Skeletal muscle cell (primary cell): ENCODE measurements around the gene SLC43A2.
A peak's percentile ranks its signal among the peaks of the same experiment; 100 is the strongest.
"Not testable (repeated sequence)": the region's sequence is repeated elsewhere in the genome, so short reads cannot be mapped to it uniquely, and the experiment has no call there.

ENCODE experiments used
- DNase-seq: peaks from one replicate; pipeline ENCODE4 v3.0.0-alpha.2; 2010; ENCODE audit warnings: low read depth
- H3K4me3 ChIP-seq: 2 replicates; pipeline ENCODE4 v1.5.1; 2011; ENCODE audit warnings: low read depth, mild to moderate bottlenecking, control low read depth, low read length, moderate library complexity

Gene SLC43A2

DNA sequence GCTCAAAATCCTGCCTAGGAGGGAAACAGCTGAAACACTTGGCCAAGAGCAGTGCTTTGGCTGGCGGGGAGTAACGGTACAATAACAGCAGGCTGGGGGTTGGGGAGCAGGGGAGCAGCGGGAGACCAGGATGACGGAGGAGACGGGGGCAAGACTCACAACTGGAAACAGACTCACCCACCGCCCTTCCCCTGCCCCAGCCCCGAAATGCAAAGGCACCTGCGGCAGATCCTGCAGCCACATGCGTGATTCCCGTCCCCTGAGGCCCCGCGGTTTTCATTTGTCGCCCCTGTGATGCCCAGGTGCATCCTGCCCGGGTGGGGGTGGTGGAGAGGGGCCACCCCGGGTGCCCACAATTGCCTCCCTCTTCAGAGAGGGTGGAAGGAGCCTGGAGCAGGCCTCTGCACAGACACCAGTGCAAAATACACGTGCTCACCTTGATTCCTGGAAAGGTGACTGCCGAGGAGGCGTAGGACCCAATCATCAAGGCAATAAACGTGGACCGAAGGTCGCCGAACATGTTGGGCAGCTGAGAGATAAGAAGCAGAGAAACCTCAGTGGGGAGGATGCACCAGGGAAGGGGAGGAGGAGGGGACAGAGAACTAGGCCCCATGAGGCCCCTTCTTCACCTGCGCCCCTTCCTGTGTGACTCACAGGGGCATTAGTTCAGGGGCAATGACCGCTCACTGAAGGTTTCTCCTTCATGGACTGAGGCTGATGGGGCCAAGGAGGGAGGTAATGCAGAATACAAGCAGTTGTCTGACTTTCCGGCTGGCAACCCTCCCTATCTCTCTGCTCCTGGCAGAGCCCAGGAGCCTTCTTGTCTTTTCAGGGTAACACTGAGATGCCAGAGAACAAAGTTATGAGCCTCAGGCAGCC is 35.6 kb downstream of the SLC43A2 start:
- DNase-seq = no peak
- no peak overlapping the region for H3K4me3 ChIP-seq

DNA sequence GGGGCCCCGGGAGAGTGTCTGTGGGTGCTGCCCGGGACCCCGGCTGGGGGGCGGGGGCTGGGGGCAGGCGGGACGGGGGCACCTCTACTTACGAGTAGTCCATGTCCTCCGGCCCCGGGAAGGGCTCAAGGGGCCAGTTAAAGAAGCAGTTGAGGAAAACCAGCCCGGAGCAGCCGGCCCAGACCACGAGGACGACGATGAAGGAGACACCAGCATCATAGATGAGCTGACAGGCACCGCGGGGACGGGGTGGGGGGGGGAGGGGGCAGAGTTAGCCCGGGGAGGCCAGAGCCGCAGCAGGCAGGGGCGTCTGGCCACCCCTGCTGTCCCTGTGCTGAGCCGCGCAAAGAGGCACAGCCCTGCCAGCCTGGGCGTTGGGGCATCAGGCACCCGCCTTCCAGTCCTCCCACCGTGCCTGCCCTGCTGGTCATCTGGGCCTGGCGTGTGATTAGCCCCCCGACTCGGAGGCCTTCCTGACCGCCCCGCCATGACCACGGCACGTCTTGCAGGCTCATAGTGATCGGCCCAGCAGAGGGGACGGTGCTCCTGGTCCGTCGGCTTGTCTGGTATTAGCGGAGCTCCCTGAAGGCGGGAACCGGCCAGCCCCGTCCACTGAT is 37.1 kb downstream of the SLC43A2 start:
- DNase-seq = no peak

DNA sequence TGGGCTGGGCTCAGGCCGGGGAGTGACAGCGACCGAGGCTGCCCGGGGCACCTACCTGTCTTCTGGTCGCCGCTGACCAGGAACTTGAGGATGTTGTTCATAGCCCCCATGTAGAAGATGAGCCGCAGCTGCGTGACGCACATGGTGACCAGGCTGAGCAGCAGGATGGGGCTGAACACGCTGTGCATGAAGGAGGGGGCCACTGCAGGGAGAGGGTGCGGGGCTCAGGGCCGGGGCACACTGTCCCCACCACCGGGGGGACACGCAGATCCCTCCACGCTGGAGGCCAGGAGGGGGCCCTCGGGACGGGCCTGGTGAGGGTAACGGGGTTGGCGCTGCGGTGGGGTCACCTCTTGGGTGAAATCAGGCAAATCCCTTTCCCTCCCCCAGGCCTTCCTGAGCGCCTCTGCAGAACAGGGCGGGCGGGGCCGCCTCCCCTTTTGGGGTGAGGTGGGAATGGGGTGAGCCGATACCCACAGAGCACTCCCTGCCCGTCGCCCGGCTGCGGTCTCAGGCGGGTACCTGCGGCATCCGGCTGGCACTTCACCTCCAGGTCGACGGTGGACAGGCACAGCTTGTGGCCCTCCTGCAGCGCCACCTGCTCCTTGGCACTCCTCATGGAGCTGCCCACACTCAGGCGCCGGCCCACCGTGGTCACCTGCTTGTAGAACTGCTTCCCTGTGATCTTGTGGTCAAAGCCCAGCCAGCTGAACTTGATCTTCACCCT is 37.7 kb downstream of the SLC43A2 start:
- H3K4me3 ChIP-seq = no peak overlapping the region
- no peak for DNase-seq

More for the DNA sequence above, 37.1 kb downstream of the SLC43A2 start:
- H3K4me3 ChIP-seq = no peak overlapping the region

- DNase-seq = no peak
- H3K4me3 ChIP-seq = no peak overlapping the region
Observed at GRCh38 chr17:1590029-1590746, 38.4 kb downstream of the SLC43A2 start.

DNA sequence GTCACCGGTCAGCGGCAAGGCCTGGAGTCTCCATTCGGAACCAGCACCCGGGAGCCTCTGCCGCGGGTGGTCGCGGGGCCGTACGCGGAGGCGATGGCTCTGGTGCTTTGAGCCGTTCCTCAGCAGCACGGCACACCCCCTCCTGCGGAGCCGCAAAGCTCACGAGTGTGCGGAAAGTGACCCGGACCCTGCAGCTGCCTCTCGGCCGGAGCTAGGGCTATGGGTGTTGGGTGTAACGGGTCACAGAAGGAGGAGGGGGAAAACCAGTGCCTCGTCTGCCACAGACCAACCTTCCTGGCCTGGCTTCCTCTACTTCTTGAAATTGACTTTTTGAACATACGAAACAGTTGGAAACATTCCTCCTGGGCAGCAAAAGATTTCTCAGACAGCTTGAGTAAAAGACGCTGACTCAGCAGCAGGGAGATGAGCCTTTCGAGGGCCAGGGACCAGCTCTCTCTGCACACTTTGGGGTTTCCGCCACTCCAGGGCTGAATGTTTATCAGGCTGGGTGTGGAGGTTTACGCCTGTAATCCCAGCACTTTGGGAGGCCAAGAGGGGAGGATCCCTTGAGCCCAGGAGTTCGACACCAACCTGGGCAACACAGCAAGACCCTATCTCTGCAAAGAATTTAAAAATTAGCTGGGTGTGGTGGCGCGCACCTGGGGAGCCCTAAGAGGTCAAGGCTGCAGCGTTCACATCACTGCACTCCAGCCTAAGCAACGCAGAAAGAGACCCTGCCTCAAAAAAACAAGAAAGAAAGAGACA is 39.6 kb downstream of the SLC43A2 start:
- no peak overlapping the region for H3K4me3 ChIP-seq
- DNase-seq = no peak

DNA sequence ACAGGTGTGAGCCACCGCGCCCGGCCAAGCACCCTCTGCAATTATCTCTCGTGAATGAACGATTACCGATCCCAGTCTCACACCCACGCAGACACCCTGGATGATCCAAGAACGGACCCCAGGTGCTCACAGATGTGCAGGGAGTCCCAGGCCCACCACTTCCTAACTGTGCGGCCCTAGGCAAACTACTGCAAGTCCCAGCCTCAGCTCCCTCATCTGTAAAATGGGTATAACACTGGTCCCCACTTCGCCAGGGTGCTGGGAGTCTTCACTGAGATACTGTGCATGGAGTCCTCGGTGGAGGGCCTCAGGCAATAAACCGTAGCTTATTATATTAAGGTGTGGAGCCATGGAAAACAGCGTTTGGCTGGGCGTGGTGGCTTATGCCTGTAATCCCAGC is 44.5 kb downstream of the SLC43A2 start:
- H3K4me3 ChIP-seq = no peak overlapping the region
- DNase-seq = no peak

- no peak for DNase-seq
- no peak overlapping the region for H3K4me3 ChIP-seq
Observed at GRCh38 chr17:1583556-1583955, 45.1 kb downstream of the SLC43A2 start.

GRCh38 chr17:1582374-1582773 is 46.3 kb downstream of the SLC43A2 start:
- H3K4me3 ChIP-seq = no peak overlapping the region
- no peak for DNase-seq

GRCh38 chr17:1580979-1581676 is 47.5 kb downstream of the SLC43A2 start:
- no peak overlapping the region for H3K4me3 ChIP-seq
- no peak for DNase-seq

DNA sequence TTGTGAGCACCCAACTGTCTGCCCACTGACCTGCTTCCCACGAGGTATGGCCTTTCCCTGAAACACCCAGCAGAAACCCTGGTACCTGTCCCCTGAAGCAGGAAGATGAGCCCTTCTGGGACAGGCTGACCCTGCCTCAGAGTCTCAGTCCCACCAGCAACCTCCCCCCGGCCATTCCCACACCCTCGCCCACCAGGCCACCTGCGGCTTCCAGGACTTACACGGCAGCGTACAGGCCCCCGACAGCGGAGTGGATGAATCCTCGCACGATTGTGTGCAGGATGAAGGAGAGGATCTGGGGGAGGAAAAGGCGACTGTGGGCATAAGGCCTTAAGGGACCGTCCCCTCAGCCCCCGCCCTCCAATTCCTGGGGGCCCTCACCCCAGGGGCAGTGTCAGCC is 50.6 kb downstream of the SLC43A2 start:
- no peak overlapping the region for H3K4me3 ChIP-seq
- no peak for DNase-seq

DNA sequence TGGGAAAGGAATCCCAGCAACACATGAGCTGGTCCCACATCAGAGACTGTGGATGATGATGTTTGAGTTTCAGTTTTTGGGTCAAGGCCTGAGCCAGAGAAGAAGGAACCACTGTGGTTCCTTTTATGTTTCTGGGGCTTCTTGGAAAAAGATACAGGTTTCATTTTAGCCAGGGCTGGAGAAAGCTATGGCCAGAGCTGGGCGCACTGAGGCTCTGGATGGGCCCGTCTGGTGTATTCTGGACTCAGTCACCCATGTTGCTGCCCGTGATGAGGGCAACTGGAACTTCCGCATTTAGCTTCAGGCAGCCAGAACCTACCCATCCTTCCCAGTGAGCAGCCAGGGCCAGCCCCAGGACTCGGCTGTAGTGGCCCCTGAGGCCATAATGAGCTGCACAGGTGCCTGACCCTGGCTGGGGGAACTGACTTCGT is 51.0 kb downstream of the SLC43A2 start:
- no peak overlapping the region for H3K4me3 ChIP-seq
- no peak for DNase-seq

DNA sequence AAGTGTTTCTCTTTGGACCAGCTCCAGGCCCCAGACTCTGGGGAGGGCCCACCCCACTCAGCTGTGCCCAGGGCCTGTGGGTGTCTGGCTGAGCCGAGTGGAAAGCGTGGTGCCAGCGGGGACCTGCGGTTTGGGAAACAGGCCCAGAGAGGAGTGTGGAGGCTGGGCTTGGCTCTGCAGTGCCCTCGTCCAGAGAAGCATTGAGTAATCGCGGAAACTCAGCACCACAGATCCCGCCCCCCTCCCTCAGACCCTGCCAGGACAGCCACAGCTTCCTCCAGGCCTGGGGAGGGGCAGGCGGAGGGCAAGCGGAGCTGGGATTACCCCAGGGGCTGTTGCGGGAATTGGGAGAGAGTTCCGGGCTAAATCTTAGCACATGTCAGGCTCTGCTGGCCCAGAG is 51.5 kb downstream of the SLC43A2 start:
- no peak overlapping the region for H3K4me3 ChIP-seq
- peak; percentile 80 for DNase-seq

DNA sequence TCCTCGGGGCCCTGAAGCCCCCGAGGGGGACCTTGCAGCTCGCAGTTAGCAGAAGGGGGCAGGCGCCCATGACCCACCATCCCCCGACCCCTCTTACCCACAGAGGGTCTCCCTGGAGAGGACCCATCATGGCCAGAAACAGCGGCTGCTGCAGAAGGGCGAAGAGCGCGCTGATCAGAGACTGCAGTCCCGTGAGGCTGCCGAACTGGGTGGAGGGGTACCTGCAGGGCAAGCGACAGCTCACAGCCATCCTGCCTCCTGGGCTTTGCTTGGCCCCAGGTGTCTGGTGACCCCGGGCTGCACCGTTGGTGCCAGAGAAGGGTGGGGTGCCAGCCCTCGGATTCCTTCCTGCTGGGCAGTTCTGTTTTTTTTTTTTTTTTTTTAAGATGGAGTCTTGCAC is 52.1 kb downstream of the SLC43A2 start:
- DNase-seq = no peak

GRCh38 chr17:1574697-1575471 is 53.8 kb downstream of the SLC43A2 start:
- no peak overlapping the region for H3K4me3 ChIP-seq
- no peak for DNase-seq

More for the DNA sequence above, 52.1 kb downstream of the SLC43A2 start:
- H3K4me3 ChIP-seq = no peak overlapping the region

- H3K4me3 ChIP-seq = no peak overlapping the region
Observed at GRCh38 chr17:1573932-1574696, 54.5 kb downstream of the SLC43A2 start.

GRCh38 chr17:1572646-1573045 is 56.0 kb downstream of the SLC43A2 start:
- not testable (repeated sequence) for DNase-seq, H3K4me3 ChIP-seq

More at GRCh38 chr17:1573932-1574696, 54.5 kb downstream of the SLC43A2 start:
- no peak for DNase-seq

DNA sequence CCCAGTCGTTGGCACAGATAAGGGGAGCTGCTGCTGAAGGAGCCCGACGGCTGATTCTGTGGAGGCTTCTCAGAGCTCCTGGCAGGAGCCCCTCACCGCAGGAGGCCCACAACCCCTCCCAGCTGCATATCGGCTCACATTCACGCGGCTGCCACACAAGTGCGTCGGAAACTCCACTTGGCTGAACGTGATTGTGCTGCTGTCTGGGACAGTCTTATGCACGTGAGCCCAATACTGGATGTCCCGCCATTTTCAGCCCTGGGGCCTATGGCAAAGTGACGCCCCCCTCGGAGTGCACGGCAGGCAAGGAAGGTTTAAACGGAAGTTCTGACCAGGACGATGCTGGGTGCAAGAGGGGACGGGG is 57.3 kb downstream of the SLC43A2 start:
- DNase-seq = no peak
- H3K4me3 ChIP-seq = no peak overlapping the region
